ENCODE measurements around the gene WFDC1.

- TF ChIP-seq CEBPB (IDR thresholded peaks at IDR 0.05; ENCODE audit: low read depth, low read length) (no peak), RCOR1 (IDR thresholded peaks at IDR 0.05; ENCODE audit: insufficient replicate concordance, low read length) (no peak), CTCF (conservative IDR thresholded peaks at IDR 0.05; ENCODE audit: low read depth, low read length) (no peak), USF2 (IDR thresholded peaks at IDR 0.05; ENCODE audit: low read depth, low read length) (no peak), NFE2L2 (IDR thresholded peaks at IDR 0.05; ENCODE audit: low read depth, low read length) (no peak), POLR2A (IDR thresholded peaks at IDR 0.05; ENCODE audit: low read depth, low read length) (no peak), SMC3 (IDR thresholded peaks at IDR 0.05; ENCODE audit: low read depth, low read length) (no peak), RAD21 (IDR thresholded peaks at IDR 0.05; ENCODE audit: low read length) (no peak), RFX5 (IDR thresholded peaks at IDR 0.05; ENCODE audit: low read depth, low read length) (no peak), ELK1 (IDR thresholded peaks at IDR 0.05; ENCODE audit: borderline replicate concordance, low read depth, low read length) (no peak)
Measured at GRCh38 chr16:84294117-84294516, 561 bp upstream of the WFDC1 start.

Data from IMR-90 (cell line).